Suppressor macrophage treated with lipopolysaccharide for 4 hours (primary cell): ENCODE results near the gene FILIP1L.

Experiments used
- DNase-seq: peaks from one replicate; pipeline ENCODE4 v3.0.0-alpha.2; 2020

The FILIP1L gene

DNA sequence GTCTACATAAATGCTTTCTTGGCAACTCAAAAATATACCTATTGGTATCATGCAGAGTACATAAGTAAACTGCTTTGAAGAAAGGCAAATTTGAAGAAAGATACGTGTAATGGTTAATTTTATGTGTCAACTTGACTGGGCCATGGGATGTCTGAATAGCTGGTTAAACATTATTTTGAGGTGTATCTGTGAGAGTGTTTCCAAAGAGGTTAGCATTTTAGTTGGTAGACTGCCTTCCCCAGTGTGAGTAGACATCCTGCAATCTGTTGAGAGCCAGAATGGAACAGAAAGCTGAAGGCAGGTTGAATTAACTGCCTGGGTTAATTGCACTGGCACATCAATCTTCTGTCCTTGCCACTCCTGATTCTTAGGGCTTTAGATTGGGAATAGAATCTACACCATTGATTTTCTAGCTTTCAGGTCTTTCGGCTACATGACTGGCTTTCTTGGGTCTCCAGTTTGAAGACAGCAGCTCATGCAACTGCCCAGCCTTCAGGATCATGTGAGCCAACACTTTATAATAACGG lies 198.3 kb downstream of the FILIP1L start:
- no peak for DNase-seq

- DNase-seq: no peak
Measured at GRCh38 chr3:99911433-99911832, 202.9 kb downstream of the FILIP1L start.

DNA sequence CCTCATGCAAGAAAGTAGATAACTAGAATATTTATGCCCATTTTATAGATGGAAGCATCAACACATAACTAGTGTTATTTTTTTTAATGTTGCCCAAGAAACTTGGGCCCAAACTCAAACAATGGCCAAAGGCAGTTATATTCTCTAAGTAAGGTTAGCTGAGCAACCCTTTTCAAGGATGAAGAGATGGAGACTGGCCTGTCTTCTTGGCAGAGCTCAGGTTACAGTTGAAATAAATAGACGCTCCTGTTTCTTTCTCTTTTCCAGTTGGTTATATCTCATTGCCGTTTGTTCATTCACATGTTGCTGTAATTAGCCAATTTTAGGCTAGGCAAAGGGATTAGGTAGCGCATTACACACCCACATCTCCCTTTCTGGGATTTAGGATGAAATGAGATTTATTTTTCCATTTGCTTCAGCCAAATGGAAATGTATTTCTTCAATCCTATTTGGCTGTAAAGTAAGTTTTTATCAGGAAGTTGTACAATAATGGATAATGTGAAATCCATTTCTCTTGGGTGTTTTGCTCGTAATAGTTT lies 203.5 kb downstream of the FILIP1L start:
- no peak for DNase-seq

DNA sequence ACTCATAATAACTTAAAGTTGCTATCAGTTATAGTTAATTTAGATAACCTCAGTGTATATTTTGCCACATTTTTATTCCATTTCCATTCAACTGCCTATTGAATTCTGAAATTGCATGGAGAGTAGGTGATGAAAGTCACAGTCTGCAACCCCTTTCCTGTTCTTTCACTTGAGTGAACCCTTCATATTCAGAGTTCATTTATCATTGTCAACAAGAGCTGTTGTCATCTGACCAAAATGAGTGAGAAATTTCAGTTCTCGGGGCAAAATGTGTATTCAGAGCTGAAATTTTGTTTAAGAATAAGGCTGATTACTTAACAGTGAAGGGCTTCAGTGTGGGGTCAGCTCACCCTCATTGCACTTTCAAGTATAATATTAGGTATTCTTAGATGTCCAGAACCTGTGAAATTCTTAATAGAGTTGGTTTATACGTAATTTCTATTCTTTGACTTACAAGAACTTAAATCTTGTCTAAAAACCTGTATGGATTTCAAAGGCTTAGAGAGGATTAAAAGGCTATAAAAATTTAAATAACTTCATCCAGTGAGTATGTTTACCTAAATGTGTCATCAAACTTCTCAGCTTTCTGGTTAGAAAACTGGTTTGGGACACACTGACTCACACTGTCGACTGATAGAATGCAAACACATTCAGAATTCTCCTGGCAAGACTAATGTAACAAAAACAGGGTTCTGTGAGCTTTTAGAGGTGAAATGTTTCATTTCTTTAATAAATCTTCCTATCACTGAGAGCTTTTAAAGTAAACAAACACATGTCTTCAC lies 204.4 kb downstream of the FILIP1L start:
- DNase-seq: no peak

GRCh38 chr3:99907959-99908544 lies 206.2 kb downstream of the FILIP1L start:
- no peak for DNase-seq

DNA sequence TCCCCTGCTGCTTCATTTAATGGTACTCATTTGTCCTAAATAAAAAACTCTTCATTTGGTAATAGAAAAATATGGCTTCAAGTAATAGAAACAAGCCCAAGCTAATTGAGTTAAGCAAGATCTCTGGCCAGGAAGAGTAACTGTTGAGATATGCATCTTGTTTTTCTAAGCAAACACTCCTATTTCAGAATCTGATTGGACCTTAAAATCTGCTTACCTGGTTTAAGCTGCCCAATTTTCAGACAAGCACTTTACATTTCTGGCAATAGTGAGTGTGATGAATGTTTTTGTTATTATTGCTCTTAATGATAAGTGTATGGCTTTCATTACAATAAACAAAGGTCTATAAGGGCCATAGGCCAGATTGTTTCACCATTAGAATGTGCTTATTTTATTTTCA lies 210.4 kb downstream of the FILIP1L start:
- no peak for DNase-seq

DNA sequence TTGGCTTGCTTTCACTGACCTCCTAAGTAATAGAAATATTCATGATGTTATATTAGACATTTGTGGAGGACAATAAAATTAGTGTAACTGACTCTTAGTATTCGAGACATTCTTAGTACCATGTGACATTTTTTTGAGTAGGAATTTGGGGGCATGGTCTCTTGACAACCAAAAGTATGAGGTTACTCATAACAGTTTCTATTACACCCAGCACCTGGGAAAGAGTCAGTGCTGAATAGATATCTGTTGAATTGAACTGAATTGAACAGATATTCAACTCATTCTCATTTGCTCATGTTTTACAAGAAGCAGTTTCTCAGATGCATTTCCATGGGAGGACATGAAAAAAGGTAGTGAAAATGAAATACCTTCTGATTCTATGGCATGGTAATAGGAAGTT lies 212.2 kb downstream of the FILIP1L start:
- DNase-seq: peak; percentile 17

DNA sequence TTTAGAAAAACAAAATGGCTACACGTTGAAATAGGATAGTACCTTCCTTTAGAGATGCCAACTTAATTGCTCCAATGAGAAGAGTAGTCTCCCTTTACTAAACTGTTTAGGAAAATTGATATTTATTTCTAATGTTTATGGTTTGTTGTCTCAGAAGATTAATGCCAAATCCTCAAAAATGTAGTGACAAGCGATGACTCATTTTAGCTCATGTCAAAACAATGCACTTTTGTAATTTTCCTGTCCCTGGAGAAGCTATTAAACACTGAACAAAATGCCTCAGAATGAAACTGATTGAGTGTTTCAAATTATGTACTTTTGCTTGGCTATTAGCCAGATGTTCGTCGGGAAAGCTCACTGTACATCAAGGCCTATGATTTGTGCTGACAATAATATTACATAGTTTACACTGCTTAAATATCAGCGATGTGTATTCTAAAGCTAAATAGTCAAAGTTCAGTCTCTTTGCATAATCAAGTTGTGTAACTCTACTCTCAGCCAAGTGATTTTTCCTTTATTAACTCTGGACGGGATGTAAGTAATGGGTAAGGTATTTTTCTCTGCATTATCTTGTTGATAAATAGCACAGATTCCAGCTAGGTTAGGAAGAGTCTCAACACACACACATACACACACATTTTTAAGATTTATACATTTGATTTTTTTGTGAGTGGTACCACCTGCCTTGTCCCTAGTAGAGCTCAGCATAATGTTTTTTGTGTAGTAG lies 212.9 kb downstream of the FILIP1L start:
- DNase-seq: peak; percentile 97

DNA sequence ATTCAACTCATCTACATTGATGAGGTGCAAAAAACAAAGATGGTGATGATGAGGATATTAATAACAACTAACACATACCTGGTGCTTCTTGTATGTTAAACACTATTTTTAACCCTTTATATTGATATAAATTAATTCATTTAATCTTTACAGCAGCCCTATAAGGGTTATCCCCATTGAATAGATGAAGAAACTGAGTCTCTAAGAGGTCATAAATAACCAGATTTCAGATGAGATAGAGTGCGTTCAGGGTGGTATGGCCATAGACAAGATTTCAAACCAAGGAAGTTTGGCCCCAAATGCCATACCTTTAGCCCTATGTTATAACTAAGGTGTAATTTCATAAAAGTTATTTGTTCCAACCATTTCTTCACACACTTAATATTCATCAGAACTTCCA lies 214.1 kb downstream of the FILIP1L start:
- no peak for DNase-seq

DNA sequence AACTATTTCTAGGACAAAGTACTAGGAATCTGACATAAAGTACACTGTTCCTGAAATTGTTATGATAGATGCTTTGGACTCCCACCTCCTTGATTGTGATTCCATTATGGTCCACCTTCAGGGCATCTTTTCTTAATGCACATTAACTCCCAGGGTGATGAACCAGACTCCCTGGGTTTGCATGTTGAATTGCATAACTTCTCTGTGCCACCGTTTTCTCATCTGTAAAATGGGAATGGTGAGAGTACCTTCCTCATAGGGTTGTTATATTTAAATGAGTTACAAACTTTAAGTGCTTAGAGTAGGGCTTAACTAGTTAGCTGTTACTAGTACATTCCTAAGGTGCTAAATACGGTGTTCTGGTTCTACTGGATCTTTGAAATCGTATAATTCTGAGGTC lies 214.7 kb downstream of the FILIP1L start:
- no peak for DNase-seq

DNA sequence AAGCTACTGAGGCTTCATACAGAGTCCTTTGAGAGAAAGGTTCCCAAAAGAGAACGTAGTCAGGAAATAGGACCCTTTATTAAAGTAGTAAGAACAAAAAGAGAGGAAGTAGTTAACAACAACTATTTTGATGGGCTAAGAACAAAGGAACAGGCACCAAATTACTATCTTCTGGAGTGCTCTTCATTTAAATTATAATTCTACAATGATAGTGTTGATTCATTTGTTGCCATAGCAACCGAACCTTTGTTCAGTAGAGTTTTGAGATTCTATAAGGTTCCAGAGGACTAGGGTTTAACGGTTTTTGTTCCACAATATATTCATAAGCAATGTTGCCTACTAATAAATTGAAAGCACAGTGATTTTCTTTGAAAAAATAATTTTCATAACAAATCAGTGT lies 217.8 kb downstream of the FILIP1L start:
- no peak for DNase-seq

DNA sequence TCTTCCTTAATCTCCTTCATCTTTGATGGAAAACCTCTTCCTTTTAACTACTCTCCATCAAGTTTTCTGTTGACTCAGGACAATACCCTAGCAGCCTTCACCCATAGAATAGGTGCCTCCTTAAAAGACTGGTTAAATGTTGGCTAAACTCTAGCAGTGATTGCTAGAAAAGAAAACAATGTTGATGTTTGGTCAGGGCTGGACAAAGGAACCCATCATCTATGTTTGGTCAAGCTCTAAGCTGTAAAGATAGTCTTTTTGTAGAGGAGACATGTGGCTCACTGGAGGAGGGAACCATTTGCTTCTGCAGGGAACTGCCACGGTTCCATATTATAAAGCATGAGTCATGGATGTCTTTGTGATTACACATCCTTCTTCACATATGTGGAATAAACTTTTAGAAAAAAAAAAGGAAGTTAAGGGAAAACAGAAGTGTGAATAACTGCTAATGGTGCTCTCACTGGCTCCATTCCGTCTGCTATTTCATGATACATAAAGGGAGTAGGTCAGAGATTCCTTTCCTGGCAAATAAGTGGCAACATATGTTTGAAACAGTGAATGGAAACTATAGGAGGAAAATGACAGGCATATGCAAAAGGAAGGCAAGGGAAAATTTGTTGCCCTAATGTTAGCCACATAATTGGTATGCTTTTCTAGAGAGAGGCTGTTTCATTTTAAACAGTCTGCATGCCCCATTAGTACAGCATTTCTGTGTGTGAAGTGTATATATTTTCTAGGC lies 218.4 kb downstream of the FILIP1L start:
- peak; percentile 93 for DNase-seq

GRCh38 chr3:99895131-99895696 lies 219.1 kb downstream of the FILIP1L start:
- DNase-seq: no peak

- no peak for DNase-seq
Measured at GRCh38 chr3:99892332-99892731, 222.0 kb downstream of the FILIP1L start.

GRCh38 chr3:99891610-99892285 lies 222.6 kb downstream of the FILIP1L start:
- DNase-seq: no peak

DNA sequence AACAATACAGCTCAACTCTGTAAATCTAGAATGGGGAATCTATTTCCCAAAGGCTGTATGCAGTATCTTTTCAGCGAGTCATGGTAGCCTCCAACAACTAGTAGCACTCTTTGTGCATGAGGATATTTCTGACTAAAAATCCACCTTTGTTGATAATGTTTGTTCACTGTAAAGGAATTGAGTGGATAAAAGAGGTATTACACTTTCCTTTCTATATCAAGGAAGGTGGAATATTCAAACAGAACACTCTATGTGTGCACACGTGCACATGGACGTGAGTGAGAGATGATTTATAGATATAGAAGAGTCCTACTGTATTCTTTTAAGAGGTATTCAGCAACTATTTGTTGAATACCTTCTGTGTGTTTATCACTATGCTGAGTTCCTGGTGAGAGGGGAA lies 228.4 kb downstream of the FILIP1L start:
- no peak for DNase-seq

- no peak for DNase-seq
Measured at GRCh38 chr3:99885085-99885484, 229.2 kb downstream of the FILIP1L start.

DNA sequence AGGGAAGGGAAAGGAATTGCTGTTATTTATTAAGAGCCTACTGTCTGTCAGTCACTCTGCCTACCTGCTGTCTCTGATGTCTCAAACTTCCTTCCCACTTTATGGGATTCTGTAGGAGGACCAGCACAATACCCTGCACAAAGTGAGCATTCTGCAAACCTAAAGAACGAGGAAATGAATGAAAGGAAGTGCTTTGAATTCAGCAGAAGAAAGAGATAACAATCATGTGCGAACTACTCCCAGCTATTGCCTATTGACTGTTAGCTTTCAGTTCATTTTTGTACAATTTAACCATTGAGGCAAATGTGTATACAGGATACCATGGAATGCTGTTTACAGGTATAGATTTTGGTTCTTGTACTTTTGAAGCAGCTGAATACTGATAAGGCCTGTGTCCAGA lies 229.8 kb downstream of the FILIP1L start:
- no peak for DNase-seq

- DNase-seq: no peak
Measured at GRCh38 chr3:99883693-99884092, 230.6 kb downstream of the FILIP1L start.

- no peak for DNase-seq
Measured at GRCh38 chr3:99883138-99883461, 231.2 kb downstream of the FILIP1L start.

DNA sequence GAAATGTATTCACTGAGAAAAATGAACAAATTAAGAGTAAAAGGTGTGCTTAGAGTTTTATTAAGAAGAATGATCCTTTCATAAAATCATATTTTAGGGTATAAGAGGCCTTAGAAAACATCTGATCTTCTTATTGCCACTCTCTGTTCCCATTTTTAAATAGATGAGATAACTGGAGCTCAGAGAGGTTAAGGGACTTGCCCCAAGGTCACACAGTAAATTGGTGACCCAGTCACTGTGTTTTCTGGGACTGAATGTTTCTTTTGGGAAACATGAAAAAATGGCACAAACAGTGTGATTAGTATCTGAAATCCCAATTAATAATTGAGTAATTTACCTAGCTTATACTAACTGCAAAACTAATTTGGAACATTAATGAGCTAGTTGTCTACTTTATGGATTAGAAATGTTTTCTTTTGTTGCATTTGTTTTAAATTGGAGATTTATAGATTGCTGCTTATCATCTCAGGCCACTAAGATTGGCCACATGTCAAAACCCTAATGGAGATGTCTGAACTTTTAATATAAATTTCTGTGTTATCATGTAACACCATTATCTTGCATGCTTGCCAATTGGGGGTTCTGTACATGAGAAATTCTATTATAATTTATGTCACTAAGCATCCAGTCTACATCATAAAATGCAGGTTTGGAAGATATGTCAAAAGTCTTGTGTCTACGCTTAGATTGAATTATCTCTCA lies 231.7 kb downstream of the FILIP1L start:
- DNase-seq: no peak
